GM23338 (cell line): Measurements from ENCODE around the gene ZNF92. TPM values are rescaled to one million over a fixed set of nuclear protein-coding genes. Genes with fewer than 3 reads are reported as not detected.

Experiments used
- ATAC-seq: fragments of 200-7000 bp; cut with Tn5 transposase; 3 replicates; pipeline ENCODE4 v1.9.1; 2020
- DNase-seq: peaks from one replicate; pipeline ENCODE4 v3.0.0-alpha.2; 2015; ENCODE audit warnings: low spot score
- H2AFZ ChIP-seq: fragments of 200-600 bp; sonication (generic); 2 replicates; pipeline ENCODE4 v1.8.0; 2016; ENCODE audit warnings: antibody characterized with exemption, mild to moderate bottlenecking, moderate library complexity
- H3F3A ChIP-seq: fragments of 200-600 bp; sonication (generic); replicated peaks from 2 replicates; pipeline ENCODE4 v1.8.0; 2017; ENCODE audit warnings: antibody characterized with exemption, mixed run types, low read depth
- H3K27ac ChIP-seq: fragments of 200-600 bp; sonication (generic); 2 replicates; pipeline ENCODE4 v1.6.1; 2016; ENCODE audit warnings: low read depth
- H3K27me3 ChIP-seq: fragments of 200-600 bp; sonication (generic); 2 replicates; pipeline ENCODE4 v1.8.0; 2016; ENCODE audit warnings: mild to moderate bottlenecking, mixed run types, moderate library complexity; ENCODE audit not compliant: insufficient read depth
- H3K36me3 ChIP-seq: fragments of 200-600 bp; sonication (generic); 2 replicates; pipeline ENCODE4 v1.8.0; 2016; ENCODE audit warnings: mild to moderate bottlenecking; ENCODE audit not compliant: insufficient read depth
- H3K4me1 ChIP-seq: fragments of 200-600 bp; sonication (generic); 2 replicates; pipeline ENCODE4 v1.8.0; 2016; ENCODE audit warnings: mild to moderate bottlenecking, moderate library complexity; ENCODE audit not compliant: insufficient read depth
- H3K4me2 ChIP-seq: fragments of 200-600 bp; sonication (generic); 2 replicates; pipeline ENCODE4 v1.7.1; 2017; ENCODE audit warnings: mixed run types
- H3K4me3 ChIP-seq: fragments of 200-600 bp; sonication (generic); 2 replicates; pipeline ENCODE4 v1.6.1; 2016; ENCODE audit warnings: mixed run types
- H3K79me2 ChIP-seq: fragments of 200-600 bp; sonication (generic); replicated peaks from 2 replicates; pipeline ENCODE4 v1.8.0; 2017; ENCODE audit warnings: mild to moderate bottlenecking; ENCODE audit not compliant: insufficient read depth
- H3K9me2 ChIP-seq: fragments of 200-600 bp; sonication (generic); 2 replicates; pipeline ENCODE4 v1.8.0; 2017; ENCODE audit not compliant: insufficient read depth
- H4K20me1 ChIP-seq: fragments of 200-600 bp; sonication (generic); replicated peaks from 2 replicates; pipeline ENCODE4 v1.8.0; 2017; ENCODE audit warnings: mild to moderate bottlenecking; ENCODE audit not compliant: insufficient read depth
- H3K27ac Mint-ChIP-seq: 2 replicates; pipeline ENCODE4 v1.8.0; 2020; ENCODE audit warnings: inconsistent platforms, mild to moderate bottlenecking, moderate library complexity, mixed read lengths
- H3K27me3 Mint-ChIP-seq: 3 replicates; pipeline ENCODE4 v1.8.0; 2022; ENCODE audit warnings: low read depth, mild to moderate bottlenecking, moderate library complexity, mixed read lengths, inconsistent platforms; ENCODE audit not compliant: insufficient read depth, poor library complexity
- H3K36me3 Mint-ChIP-seq: 3 replicates; pipeline ENCODE4 v1.8.0; 2021; ENCODE audit warnings: low read depth, mild to moderate bottlenecking, inconsistent platforms, moderate library complexity, mixed read lengths
- H3K4me1 Mint-ChIP-seq: 3 replicates; pipeline ENCODE4 v1.8.0; 2020; ENCODE audit warnings: mild to moderate bottlenecking, inconsistent platforms, mixed read lengths
- H3K4me3 Mint-ChIP-seq: 3 replicates; pipeline ENCODE4 v1.8.0; 2021; ENCODE audit warnings: moderate library complexity, mild to moderate bottlenecking, inconsistent platforms, mixed read lengths
- H3K9me3 Mint-ChIP-seq: 3 replicates; pipeline ENCODE4 v1.8.0; 2020; ENCODE audit warnings: moderate library complexity, mild to moderate bottlenecking, inconsistent platforms, mixed read lengths
- CREB1 ChIP-seq: fragments of 250-450 bp; sonication (Bioruptor Pico); IDR thresholded peaks from 2 replicates; pipeline ENCODE4 v1.5.0; 2020; ENCODE audit warnings: low read depth, mild to moderate bottlenecking, moderate library complexity
- CTCF ChIP-seq, 2 experiments: fragments of 200-600 bp in 1 of 2; sonication (generic) in 1 of 2; conservative IDR thresholded peaks; 2 replicates each; pipeline versions ENCODE4 v1.5.1 to v1.6.1; 2016 to 2017; ENCODE audit warnings: antibody characterized with exemption in 2 of 2, low read depth in 2 of 2, mild to moderate bottlenecking in 2 of 2, moderate library complexity in 1 of 2
- ETS1 ChIP-seq: IDR thresholded peaks from 2 replicates; pipeline ENCODE4 v1.6.1; 2016; ENCODE audit warnings: antibody characterized with exemption
- EZH2 ChIP-seq: fragments of 200-600 bp; sonication (generic); IDR thresholded peaks from one replicate; pipeline ENCODE4 v1.8.0; 2017; ENCODE audit warnings: antibody characterized with exemption, mild to moderate bottlenecking, low read depth; ENCODE audit not compliant: unreplicated experiment
- JUNB ChIP-seq: IDR thresholded peaks from one replicate; pipeline ENCODE4 v1.6.1; 2016; ENCODE audit warnings: antibody characterized with exemption; ENCODE audit not compliant: unreplicated experiment
- NANOG ChIP-seq: IDR thresholded peaks from 2 replicates; pipeline ENCODE4 v1.6.1; 2016; ENCODE audit warnings: antibody characterized with exemption, borderline replicate concordance
- STAT1 ChIP-seq: IDR thresholded peaks from one replicate; pipeline ENCODE4 v1.6.1; 2016; ENCODE audit warnings: antibody characterized with exemption; ENCODE audit not compliant: unreplicated experiment
- ZNF114 ChIP-seq: fragments of 250-450 bp; sonication (Bioruptor Pico); IDR thresholded peaks from 2 replicates; pipeline ENCODE4 v1.5.0; 2020; ENCODE audit warnings: mild to moderate bottlenecking, moderate library complexity
- ZNF331 ChIP-seq: fragments of 250-450 bp; sonication (Bioruptor Pico); IDR thresholded peaks from 2 replicates; pipeline ENCODE4 v1.5.0; 2020; ENCODE audit warnings: low read depth, mild to moderate bottlenecking, moderate library complexity
- ZNF462 ChIP-seq: fragments of 250-450 bp; sonication (Bioruptor Pico); IDR thresholded peaks from 2 replicates; pipeline ENCODE4 v1.5.0; 2020; ENCODE audit warnings: mild to moderate bottlenecking, moderate library complexity
- polyA plus RNA-seq: library from polyadenylated mRNA; unstranded; fragments of >200 nt; fragmentation: Nextera tagmentation; extraction: Ambion mirVana; gene quantifications from 2 replicates; pipeline ENCODE4 v1.2.1, GENCODE V29; 2016
- total RNA-seq: library from RNA; depleted of rRNA; stranded (reverse); fragments of >200 nt; shearing (Covaris generic); gene quantifications from 2 replicates; pipeline ENCODE4 v1.2.3, GENCODE V29; 2014

The ZNF92 gene
- total and polyA plus RNA-seq, 2 experiments from 2014 or later, result 25.3 to 56.3 TPM

- no peak overlapping the region for H3K4me3 ChIP-seq
- no peaks in the 10 kb centered on the region for H3K9me2 ChIP-seq
- ATAC-seq (no peak), DNase-seq (no peak)
- no peak overlapping the region for H2AFZ ChIP-seq
- peaks cover 20% of the 10 kb centered on the region for H3K36me3 ChIP-seq
- H3K27me3 Mint-ChIP-seq, result no peaks in the 10 kb centered on the region
- no peaks in the 10 kb centered on the region for H3K9me3 Mint-ChIP-seq
- TF ChIP-seq STAT1 (no peak), EZH2 (no peak), ZNF331 (CRISPR knock-in tag) (no peak), ZNF462 (CRISPR knock-in tag) (no peak), CREB1 (CRISPR knock-in tag) (no peak), NANOG (no peak), ZNF114 (CRISPR knock-in tag) (no peak), ETS1 (no peak), CTCF (conservative IDR thresholded peaks at IDR 0.05; ENCODE audit: low read depth in 2 of 2) (no peak), JUNB (no peak)
- no peaks in the 10 kb centered on the region for H3K4me1 ChIP-seq
- no peak overlapping the region for H3K4me3 Mint-ChIP-seq
- H3K36me3 Mint-ChIP-seq, result peaks cover 30% of the 10 kb centered on the region; the same call in 2 of the 3 replicates
- no peaks in the 10 kb centered on the region for H3F3A ChIP-seq
- H3K4me2 ChIP-seq, result no peak overlapping the region
- H3K27me3 ChIP-seq, result no peaks in the 10 kb centered on the region
- no peak overlapping the region for H3K27ac Mint-ChIP-seq
- H3K79me2 ChIP-seq, result peaks cover 96% of the 10 kb centered on the region
- H3K27ac ChIP-seq, result no peak overlapping the region
- H3K4me1 Mint-ChIP-seq, result peaks cover 6% of the 10 kb centered on the region; the same call in 2 of the 3 replicates
- peaks cover 46% of the 10 kb centered on the region for H4K20me1 ChIP-seq
Measured at GRCh38 chr7:65387891-65388290, 14.2 kb downstream of the ZNF92 start.
